CD4-positive, alpha-beta T cell treated with Interleukin-15 for 1 hour (primary cell): ENCODE results near the gene CCNH.

ENCODE experiments used
- DNase-seq: peaks from one replicate; pipeline ENCODE4 v3.0.0-alpha.2; 2020

Gene CCNH

DNA sequence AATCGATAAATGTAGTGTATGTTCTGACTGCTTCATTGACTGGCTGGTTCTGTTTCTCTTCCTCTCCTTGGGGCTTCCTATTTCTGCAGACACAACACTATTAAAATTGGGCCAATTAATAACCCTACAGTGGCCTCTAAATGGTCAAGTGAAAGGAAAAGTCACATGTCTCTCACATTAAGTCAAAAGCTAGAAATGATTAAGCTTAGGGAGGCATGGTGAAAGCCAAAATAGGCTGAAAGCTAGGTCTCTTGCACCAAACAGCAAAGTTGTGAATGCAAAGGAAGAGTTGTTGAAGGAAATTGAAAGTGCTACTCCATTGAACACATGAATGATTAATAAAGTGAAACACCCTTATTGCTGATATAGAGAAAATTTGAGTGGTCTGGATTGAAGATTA lies 58.2 kb downstream of the CCNH start:
- no peak for DNase-seq

DNA sequence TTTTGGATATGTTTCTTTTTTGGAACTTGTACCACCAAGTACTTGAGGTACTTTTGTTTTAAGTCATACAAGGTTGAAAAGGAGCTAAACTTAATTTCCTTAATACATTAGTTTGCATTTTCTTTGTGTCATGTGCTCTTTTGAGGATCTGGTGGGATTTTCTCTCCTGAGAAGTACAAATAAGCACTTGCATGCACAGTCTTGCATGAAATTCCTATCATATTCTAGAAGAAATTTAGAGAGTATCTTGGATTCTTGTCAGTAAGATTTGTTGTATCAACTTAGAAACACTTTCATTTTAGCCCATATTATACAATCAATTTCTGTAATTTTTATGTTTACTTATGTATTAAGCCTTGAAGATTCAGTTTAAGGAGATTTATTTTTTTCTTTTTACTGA lies 64.9 kb downstream of the CCNH start:
- DNase-seq = no peak

DNA sequence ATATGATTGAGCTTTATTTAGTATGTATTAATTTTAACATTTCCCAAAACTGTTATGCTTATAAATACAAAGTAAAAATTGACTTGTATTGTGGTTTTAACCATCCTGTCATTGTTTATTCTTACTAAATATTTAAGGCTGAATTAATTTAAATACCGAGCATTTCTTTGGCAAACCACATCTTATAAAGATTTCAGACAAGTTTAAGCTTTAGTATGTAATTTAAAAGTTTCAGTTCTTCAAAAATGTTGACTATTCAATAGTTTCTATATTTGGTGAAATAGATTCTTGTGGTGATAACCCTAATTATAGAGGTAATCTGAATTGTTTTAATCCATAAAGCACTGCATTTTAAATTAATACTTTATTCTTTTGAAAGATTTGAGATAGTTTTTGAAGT lies 65.5 kb downstream of the CCNH start:
- no peak for DNase-seq
